Cardiac fibroblast (primary cell): ENCODE results near the gene PCDHA2.
A peak's percentile ranks its signal among the peaks of the same experiment; 100 is the strongest.
"Not testable (repeated sequence)": the region's sequence is repeated elsewhere in the genome, so short reads cannot be mapped to it uniquely, and the experiment has no call there.

Source experiments
- DNase-seq, 2 donors: peaks; one replicate each; pipeline versions ENCODE4 v3.0.0 to v3.0.0-alpha.2; 2010; ENCODE audit warnings: low read depth in 2 of 2
- H3K4me3 ChIP-seq, 2 donors: replicated peaks in 1 of 2; 1 replicate in 1 of 2; 2 replicates in 1 of 2; pipeline ENCODE4 v1.5.1; 2011; ENCODE audit warnings: low read depth in 2 of 2, low read length in 2 of 2, mild to moderate bottlenecking in 2 of 2, moderate library complexity in 1 of 2
- TF ChIP-seq, protein P1 (sequence below): IDR thresholded peaks from one replicate; pipeline ENCODE4 v1.5.1; 2011; ENCODE audit warnings: low read depth, mild to moderate bottlenecking, low read length, inconsistent platforms

Gene PCDHA2

DNA sequence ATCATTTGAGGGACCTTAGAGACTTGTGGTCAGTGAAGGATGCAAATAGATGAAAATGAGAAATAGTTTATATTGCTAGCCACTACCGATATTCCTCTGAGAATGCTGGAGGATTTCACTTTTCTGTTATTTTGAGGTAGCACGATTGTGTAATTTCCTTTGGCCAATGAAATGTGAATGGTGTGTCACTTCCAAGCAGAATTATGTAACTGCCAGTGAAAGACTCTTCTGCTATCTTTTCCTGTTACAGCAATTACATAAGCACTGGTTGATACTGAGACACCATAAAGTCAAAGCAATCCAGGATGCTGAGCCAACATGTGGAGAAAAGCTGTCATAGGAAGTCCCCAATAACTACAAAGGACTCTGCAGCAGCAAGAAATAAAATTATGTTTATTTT lies 3.6 kb upstream of the PCDHA2 start:
- TF ChIP-seq, protein P1, sequence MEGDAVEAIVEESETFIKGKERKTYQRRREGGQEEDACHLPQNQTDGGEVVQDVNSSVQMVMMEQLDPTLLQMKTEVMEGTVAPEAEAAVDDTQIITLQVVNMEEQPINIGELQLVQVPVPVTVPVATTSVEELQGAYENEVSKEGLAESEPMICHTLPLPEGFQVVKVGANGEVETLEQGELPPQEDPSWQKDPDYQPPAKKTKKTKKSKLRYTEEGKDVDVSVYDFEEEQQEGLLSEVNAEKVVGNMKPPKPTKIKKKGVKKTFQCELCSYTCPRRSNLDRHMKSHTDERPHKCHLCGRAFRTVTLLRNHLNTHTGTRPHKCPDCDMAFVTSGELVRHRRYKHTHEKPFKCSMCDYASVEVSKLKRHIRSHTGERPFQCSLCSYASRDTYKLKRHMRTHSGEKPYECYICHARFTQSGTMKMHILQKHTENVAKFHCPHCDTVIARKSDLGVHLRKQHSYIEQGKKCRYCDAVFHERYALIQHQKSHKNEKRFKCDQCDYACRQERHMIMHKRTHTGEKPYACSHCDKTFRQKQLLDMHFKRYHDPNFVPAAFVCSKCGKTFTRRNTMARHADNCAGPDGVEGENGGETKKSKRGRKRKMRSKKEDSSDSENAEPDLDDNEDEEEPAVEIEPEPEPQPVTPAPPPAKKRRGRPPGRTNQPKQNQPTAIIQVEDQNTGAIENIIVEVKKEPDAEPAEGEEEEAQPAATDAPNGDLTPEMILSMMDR: no peak
- no peak for DNase-seq
- H3K4me3 ChIP-seq: no peak overlapping the region

- TF ChIP-seq, protein P1: peak; percentile 12
- peak in 1 of 2 donors; percentile 5 for DNase-seq
- no peak overlapping the region for H3K4me3 ChIP-seq
Measured at GRCh38 chr5:140795259-140795641, 598 bp downstream of the PCDHA2 start.

GRCh38 chr5:140796072-140796717 lies 1.5 kb downstream of the PCDHA2 start:
- H3K4me3 ChIP-seq, DNase-seq: not testable (repeated sequence)

DNA sequence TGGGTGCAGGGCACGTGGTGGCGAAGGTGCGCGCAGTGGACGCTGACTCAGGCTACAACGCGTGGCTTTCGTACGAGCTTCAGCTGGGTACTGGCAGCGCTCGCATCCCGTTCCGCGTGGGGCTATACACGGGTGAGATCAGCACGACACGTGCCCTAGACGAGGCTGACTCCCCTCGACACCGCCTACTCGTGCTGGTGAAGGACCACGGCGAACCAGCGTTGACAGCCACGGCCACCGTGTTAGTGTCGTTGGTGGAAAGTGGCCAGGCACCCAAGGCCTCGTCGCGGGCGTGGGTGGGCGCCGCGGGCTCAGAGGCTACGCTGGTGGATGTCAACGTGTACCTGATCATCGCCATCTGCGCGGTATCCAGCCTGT lies 2.1 kb downstream of the PCDHA2 start:
- no peak for DNase-seq
- TF ChIP-seq, protein P1: no peak
- H3K4me3 ChIP-seq: no peak overlapping the region

- H3K4me3 ChIP-seq: no peak within 1 kb of the TSS
- DNase-seq: peak; percentile 14 to 39
- TF ChIP-seq, protein P1: peak; percentile 13
Measured at GRCh38 chr5:140800816-140801493, 6.3 kb downstream of the PCDHA2 start, which contains the start of gene PCDHA3. Gene PCDHA3 (plus strand): TSS chr5:140801057.

GRCh38 chr5:140801494-140801841 lies 6.8 kb downstream of the PCDHA2 start:
- no peak overlapping the region for H3K4me3 ChIP-seq
- peak in 1 of 2 donors; percentile 9 for DNase-seq
- TF ChIP-seq, protein P1: no peak

GRCh38 chr5:140802381-140802780 lies 7.7 kb downstream of the PCDHA2 start:
- H3K4me3 ChIP-seq: not testable (repeated sequence)

More at GRCh38 chr5:140802381-140802780, 7.7 kb downstream of the PCDHA2 start:
- not testable (repeated sequence) for DNase-seq
